Activated T-cell treated with anti-CD3 and anti-CD28 coated beads, Interleukin-2, amount 50 U/mL, for 72 hours (primary cell): ENCODE measurements around the gene LRIG2. TPM values are rescaled to one million over a fixed set of nuclear protein-coding genes. Genes with fewer than 3 reads are reported as not detected.
"Not testable (repeated sequence)": the region's sequence is repeated elsewhere in the genome, so short reads cannot be mapped to it uniquely, and the experiment has no call there.

Experiments used
- ATAC-seq, 2 donors: fragments of 150-1000 bp; cut with Tn5 transposase; replicated peaks in 1 of 2; 2 replicates each; pipeline ENCODE4 v1.10.0; 2021; ENCODE audit warnings: moderate library complexity in 2 of 2, mild to moderate bottlenecking in 1 of 2
- DNase-seq, 2 donors: peaks; one replicate each; pipeline ENCODE4 v3.0.0; 2021 to 2022; ENCODE audit warnings: mixed read lengths in 1 of 2
- H3K27ac Mint-ChIP-seq: one replicate; pipeline ENCODE4 v1.8.0; 2022; ENCODE audit warnings: mild to moderate bottlenecking, moderate library complexity, mixed read lengths
- H3K27me3 Mint-ChIP-seq: one replicate; pipeline ENCODE4 v1.8.0; 2022; ENCODE audit warnings: low read depth, mixed read lengths
- H3K36me3 Mint-ChIP-seq, 2 donors: one replicate each; pipeline ENCODE4 v1.8.0; 2022; ENCODE audit warnings: mixed read lengths in 2 of 2, mild to moderate bottlenecking in 1 of 2; ENCODE audit not compliant: insufficient read depth in 2 of 2
- H3K4me1 Mint-ChIP-seq: one replicate; pipeline ENCODE4 v1.8.0; 2022; ENCODE audit warnings: low read depth, mixed read lengths
- H3K4me3 Mint-ChIP-seq, 2 donors: one replicate each; pipeline ENCODE4 v1.8.0; 2022; ENCODE audit warnings: mild to moderate bottlenecking in 2 of 2, mixed read lengths in 2 of 2, moderate library complexity in 2 of 2
- H3K9me3 Mint-ChIP-seq, 2 donors: one replicate each; pipeline ENCODE4 v1.8.0; 2022; ENCODE audit warnings: mixed read lengths in 2 of 2
- total RNA-seq, 2 donors: library from RNA; stranded (reverse); gene quantifications; one replicate each; pipeline ENCODE4 v1.2.3, GENCODE V29; 2022

Gene LRIG2
- total RNA-seq, 2 donors from 2014 or later: 11.5 to 14.7 TPM

DNA sequence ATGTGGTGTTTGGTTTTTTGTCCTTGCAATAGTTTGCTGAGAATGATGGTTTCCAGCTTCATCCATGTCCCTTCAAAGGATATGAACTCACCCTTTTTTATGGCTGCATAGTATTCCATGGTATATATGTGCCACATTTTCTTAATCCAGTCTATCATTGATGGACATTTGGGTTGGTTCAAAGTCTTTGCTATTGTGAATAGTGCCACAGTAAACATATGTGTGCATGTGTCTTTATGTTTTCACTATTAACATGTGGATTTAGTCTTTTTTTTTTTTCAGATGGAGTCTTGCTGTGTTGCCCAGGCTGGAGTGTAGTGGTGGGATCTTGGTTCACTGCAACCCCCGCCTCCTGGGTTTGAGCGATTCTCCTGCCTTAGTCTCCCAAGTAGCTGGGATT lies 5.0 kb downstream of the LRIG2 start:
- not testable (repeated sequence) for H3K4me3 Mint-ChIP-seq, H3K9me3 Mint-ChIP-seq, H3K27me3 Mint-ChIP-seq, H3K27ac Mint-ChIP-seq, ATAC-seq, DNase-seq
- Mint-ChIP-seq H3K4me1 (peaks cover 28% of the 10 kb centered on the region), H3K36me3 (peaks cover 3 to 28% of the 10 kb centered on the region in 2 donors)

DNA sequence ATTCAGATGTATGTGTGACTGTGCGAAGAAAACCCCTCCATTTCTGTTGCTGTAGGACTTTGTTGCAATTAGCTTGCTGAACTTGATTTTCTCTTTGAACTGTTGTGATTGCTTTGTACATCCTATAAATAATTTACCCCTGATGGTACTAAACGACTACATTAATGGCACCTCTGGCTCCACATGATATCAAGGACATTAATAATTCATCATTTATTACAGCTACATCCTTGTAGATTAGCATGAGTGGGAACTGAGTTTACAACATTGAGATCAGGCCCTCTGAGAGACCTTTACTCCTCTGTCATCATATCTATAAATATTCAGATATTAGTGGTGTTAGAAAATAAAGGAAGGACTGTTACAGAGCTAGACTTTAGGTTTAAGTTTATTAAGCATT lies 13.5 kb downstream of the LRIG2 start:
- H3K27ac Mint-ChIP-seq: no peak overlapping the region
- no peak overlapping the region for H3K4me3 Mint-ChIP-seq
- no peaks in the 10 kb centered on the region for H3K27me3 Mint-ChIP-seq
- peaks cover 42% of the 10 kb centered on the region for H3K4me1 Mint-ChIP-seq
- DNase-seq: no peak
- peaks cover 1 to 7% of the 10 kb centered on the region in 2 donors for H3K36me3 Mint-ChIP-seq
- no peak for ATAC-seq
- peaks cover 0 to 3% of the 10 kb centered on the region in 2 donors for H3K9me3 Mint-ChIP-seq

DNA sequence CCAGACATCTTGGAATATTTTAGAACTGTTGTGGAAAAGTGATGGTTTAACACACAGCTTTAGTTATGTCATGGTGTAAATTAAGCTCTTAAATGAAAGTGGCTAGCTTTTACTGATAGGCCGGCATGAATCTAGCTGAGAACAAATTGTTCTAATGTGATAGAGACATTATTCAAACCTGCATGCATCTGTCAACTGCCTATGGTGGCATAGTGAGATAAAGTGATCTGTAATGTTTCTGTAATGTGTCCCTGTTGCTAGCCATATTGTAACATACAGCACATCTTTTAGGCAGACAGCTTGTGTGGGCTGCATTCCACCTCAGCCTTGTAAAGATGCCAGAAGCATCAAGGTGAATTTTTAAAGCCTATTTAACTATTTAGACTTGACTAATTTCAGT lies 16.0 kb downstream of the LRIG2 start:
- Mint-ChIP-seq H3K9me3 (no peaks in the 10 kb centered on the region), H3K36me3 (peaks cover 1 to 3% of the 10 kb centered on the region in 2 donors)

DNA sequence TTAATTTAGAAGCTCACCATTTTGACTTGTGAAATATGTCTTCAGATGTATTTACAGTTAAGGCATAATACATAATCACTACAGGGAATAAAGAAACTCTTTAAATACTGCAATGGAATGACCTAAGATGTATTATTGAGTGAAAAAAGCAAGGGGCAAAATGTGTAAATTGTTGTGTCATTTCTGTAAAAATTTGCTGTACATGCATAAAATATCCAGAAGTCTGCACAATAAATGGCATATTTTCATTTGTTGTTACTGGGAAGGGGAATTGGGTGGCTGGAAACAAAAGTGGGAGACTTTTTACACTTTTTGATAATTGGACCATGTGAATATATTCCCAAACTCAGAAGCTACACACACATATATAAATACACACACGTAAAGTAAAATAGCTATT lies 17.1 kb downstream of the LRIG2 start:
- Mint-ChIP-seq H3K9me3 (no peaks in the 10 kb centered on the region), H3K4me1 (peaks cover 47% of the 10 kb centered on the region), H3K4me3 (no peak overlapping the region), H3K27me3 (no peaks in the 10 kb centered on the region), H3K27ac (no peak overlapping the region), H3K36me3 (peaks cover 3 to 5% of the 10 kb centered on the region in 2 donors)
- DNase-seq: no peak
- no peak for ATAC-seq

More for the DNA sequence above, 16.0 kb downstream of the LRIG2 start:
- peaks cover 50% of the 10 kb centered on the region for H3K4me1 Mint-ChIP-seq
- ATAC-seq (no peak), DNase-seq (no peak)
- H3K4me3 Mint-ChIP-seq: no peak overlapping the region
- H3K27me3 Mint-ChIP-seq: no peaks in the 10 kb centered on the region
- no peak overlapping the region for H3K27ac Mint-ChIP-seq

DNA sequence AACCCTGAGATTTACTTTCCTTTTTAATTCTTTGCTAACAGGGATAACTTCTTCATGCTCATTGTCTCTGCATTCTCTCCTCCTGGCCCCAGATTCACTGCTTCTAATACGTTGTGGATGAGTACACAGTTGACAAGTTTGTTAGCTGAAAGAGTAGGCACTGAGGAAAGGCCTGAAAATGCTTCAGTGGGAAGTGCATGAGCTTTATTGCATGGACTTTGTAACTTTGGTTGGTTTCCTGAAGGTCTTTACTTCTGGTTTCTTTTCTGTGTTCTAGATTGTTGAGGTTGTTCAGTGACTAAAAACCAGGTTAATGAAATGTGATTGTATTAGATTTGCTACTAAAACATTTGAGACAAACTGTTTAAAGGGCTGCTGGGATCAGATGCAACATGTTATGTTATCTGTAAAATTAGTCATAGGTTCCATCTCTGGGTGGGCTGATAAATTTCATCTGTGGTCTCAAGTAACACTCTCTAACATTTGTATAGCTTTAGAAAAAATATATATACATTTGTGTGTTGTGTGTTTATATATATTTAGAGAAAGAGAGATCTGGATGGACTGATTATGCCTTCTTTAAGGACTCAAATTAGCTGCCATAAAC lies 19.1 kb downstream of the LRIG2 start:
- H3K4me3 Mint-ChIP-seq: no peak overlapping the region
- DNase-seq (no peak), ATAC-seq (no peak)
- H3K9me3 Mint-ChIP-seq: no peaks in the 10 kb centered on the region
- H3K4me1 Mint-ChIP-seq: peaks cover 32% of the 10 kb centered on the region
- no peaks in the 10 kb centered on the region for H3K27me3 Mint-ChIP-seq
- peaks cover 5 to 9% of the 10 kb centered on the region in 2 donors for H3K36me3 Mint-ChIP-seq
- H3K27ac Mint-ChIP-seq: no peak overlapping the region

DNA sequence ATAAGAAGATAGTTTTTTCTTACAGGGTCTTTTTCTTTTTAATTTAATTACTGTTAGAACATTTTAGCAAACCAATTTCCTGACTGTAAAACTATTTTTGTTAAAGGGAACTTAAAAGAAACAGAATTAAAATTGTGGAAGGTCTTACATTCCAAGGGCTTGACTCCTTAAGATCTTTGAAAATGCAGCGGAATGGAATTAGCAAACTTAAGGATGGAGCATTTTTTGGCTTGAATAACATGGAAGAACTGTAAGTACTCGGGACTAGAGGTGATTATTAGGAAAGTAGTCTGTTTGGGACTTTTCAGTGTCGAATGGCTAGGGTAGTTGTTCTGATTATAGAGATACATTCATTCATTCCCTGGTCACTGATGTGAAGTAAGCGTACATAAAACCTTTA lies 21.5 kb downstream of the LRIG2 start:
- Mint-ChIP-seq H3K36me3 (peaks cover 5 to 12% of the 10 kb centered on the region in 2 donors), H3K27me3 (no peaks in the 10 kb centered on the region), H3K27ac (no peak overlapping the region), H3K9me3 (no peaks in the 10 kb centered on the region), H3K4me3 (no peak overlapping the region), H3K4me1 (peaks cover 14% of the 10 kb centered on the region)
- DNase-seq: no peak
- no peak for ATAC-seq

DNA sequence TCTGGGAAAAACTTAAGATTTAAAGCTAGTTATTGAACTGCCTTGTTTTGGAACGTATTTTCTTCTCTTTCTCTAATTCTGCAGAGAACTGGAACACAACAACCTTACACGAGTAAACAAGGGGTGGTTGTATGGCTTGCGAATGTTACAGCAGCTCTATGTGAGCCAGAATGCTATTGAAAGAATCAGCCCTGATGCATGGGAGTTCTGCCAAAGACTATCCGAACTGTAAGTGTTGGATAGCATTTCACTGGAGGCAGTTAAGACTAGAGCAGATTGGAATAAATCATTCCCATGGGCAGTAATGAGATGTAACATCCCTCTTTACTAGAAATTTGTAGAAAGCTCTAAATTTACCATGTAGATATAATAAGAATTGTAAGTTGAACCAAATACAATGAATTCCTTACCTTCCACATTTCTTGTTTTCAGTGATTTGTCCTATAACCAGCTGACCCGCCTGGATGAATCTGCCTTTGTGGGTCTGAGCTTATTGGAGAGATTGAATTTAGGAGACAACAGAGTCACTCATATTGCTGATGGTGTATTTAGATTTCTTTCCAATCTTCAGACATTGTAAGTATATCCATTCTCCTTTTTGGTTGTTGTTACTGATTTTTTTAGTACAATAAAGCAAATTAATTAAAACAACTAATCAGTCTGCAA lies 22.9 kb downstream of the LRIG2 start:
- Mint-ChIP-seq H3K4me1 (peaks cover 14% of the 10 kb centered on the region), H3K36me3 (peaks cover 5 to 20% of the 10 kb centered on the region in 2 donors), H3K4me3 (no peak overlapping the region), H3K27ac (no peak overlapping the region), H3K27me3 (no peaks in the 10 kb centered on the region), H3K9me3 (no peaks in the 10 kb centered on the region)
- ATAC-seq (no peak), DNase-seq (no peak)

DNA sequence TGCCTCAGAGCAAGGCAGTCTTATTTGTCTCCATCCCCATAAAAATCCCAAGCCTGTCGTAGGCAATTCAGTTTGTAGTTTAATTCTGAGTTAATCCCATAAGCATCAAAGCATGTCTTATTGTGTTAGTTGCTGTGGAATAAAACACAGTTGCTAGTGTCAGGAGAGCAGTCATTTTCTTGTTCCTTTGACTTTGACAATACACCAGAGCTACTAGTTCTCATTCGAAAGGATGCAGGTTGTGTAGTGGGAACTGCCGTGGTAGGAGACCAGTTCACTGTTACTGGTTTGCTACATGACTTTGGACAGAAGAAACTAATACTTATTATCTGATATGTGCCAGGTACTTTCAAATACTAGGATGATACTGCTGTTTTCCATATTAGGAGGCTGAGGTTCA lies 23.5 kb downstream of the LRIG2 start:
- H3K27me3 Mint-ChIP-seq: no peaks in the 10 kb centered on the region
- H3K4me1 Mint-ChIP-seq: peaks cover 9% of the 10 kb centered on the region
- DNase-seq (no peak), ATAC-seq (no peak)
- H3K4me3 Mint-ChIP-seq: no peak overlapping the region
- no peak overlapping the region for H3K27ac Mint-ChIP-seq
- H3K36me3 Mint-ChIP-seq: peaks cover 5 to 20% of the 10 kb centered on the region in 2 donors
- H3K9me3 Mint-ChIP-seq: no peaks in the 10 kb centered on the region

DNA sequence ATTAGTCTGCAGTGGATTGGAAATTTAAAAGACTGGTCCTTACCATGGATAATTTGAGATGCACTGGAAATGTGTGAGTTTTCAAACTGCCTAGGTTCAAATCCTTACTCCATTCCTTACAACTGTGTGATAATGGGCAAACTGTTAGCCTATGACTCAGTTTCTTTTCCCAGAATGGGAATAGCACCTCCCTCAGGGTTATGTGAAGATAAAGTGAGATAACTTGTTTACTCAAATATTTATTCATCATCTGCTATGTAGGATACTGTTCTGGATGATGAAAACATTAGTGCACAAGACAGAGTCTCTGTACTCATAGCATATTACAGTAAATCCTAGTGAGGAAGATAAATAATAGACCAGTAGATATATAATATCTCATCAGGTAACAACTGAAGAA lies 28.6 kb downstream of the LRIG2 start:
- Mint-ChIP-seq H3K27ac (peak overlapping the region; percentile 65), H3K27me3 (no peaks in the 10 kb centered on the region), H3K36me3 (peaks cover 3 to 20% of the 10 kb centered on the region in 2 donors), H3K9me3 (no peaks in the 10 kb centered on the region), H3K4me3 (no peak overlapping the region), H3K4me1 (no peaks in the 10 kb centered on the region)
- no peak for DNase-seq
- ATAC-seq: no peak

DNA sequence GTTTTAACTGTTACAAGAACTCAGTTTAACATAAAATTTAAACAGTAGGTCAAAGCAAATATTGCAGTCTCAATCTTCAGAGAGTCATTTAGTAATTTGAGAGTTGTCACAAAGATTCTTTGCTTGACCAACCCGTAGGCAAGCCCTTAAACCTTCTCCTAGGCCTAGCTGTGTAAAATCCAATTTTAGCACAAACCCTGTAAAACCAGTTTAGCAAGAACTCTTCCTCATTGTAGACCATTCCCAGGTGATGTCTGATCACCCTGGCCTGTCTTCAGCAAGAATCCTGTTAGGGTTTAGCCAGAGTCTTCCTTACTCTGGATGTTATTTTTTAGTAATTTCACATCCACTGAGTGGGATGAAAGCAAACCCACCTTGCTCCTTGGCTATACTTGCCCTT lies 30.1 kb downstream of the LRIG2 start:
- H3K27me3 Mint-ChIP-seq: no peaks in the 10 kb centered on the region
- DNase-seq (no peak), ATAC-seq (no peak)
- H3K27ac Mint-ChIP-seq: no peak overlapping the region
- peaks cover 3 to 26% of the 10 kb centered on the region in 2 donors for H3K36me3 Mint-ChIP-seq
- H3K4me1 Mint-ChIP-seq: no peaks in the 10 kb centered on the region
- H3K4me3 Mint-ChIP-seq: no peak overlapping the region
- H3K9me3 Mint-ChIP-seq: no peaks in the 10 kb centered on the region

DNA sequence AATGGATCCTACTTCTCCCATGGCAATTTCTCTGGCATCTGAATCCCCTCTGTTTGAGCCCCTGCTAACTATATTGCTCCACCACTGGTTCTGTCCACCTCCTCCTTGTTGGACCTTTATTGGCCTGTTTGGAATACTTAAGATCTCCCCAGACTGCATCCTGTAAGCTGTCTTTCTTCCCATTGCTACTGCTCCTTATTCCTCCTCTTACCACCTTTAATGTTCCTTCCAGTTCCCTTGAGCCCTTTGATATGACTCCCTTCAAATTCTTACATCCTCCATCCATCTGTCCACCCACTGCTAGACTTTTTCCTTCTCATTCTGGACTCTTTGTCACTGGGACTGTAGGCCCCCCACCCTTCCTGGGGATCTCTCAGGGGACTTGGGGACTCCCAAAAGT lies 31.0 kb downstream of the LRIG2 start:
- no peaks in the 10 kb centered on the region for H3K4me1 Mint-ChIP-seq
- H3K36me3 Mint-ChIP-seq: peaks cover 3 to 26% of the 10 kb centered on the region in 2 donors
- no peaks in the 10 kb centered on the region for H3K9me3 Mint-ChIP-seq
- H3K27me3 Mint-ChIP-seq: no peaks in the 10 kb centered on the region
- H3K4me3 Mint-ChIP-seq: no peak overlapping the region
- ATAC-seq (no peak), DNase-seq (no peak)
- peak overlapping the region; percentile 18 for H3K27ac Mint-ChIP-seq

DNA sequence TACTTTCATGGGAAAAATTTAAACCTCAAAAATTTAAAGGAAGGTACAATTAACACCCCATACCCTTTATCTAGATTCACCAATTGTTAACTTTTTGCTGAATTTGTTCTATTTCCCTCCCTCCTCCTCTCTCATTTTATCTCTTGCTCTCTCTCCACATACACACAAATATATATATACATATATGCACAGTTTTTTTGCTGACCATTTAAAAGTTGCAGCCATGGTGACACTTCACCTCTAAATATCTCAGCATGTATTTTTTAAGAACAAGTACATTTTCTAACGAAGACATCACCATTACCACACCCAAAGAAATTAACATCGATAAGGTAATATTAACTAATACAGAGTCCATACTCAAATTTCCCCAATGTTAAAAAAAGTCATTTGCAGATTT lies 33.9 kb downstream of the LRIG2 start:
- Mint-ChIP-seq H3K27ac (no peak overlapping the region), H3K4me3 (no peak overlapping the region), H3K36me3 (peaks cover 3 to 18% of the 10 kb centered on the region in 2 donors), H3K27me3 (no peaks in the 10 kb centered on the region), H3K4me1 (no peaks in the 10 kb centered on the region), H3K9me3 (no peaks in the 10 kb centered on the region)
- ATAC-seq (no peak), DNase-seq (no peak)

DNA sequence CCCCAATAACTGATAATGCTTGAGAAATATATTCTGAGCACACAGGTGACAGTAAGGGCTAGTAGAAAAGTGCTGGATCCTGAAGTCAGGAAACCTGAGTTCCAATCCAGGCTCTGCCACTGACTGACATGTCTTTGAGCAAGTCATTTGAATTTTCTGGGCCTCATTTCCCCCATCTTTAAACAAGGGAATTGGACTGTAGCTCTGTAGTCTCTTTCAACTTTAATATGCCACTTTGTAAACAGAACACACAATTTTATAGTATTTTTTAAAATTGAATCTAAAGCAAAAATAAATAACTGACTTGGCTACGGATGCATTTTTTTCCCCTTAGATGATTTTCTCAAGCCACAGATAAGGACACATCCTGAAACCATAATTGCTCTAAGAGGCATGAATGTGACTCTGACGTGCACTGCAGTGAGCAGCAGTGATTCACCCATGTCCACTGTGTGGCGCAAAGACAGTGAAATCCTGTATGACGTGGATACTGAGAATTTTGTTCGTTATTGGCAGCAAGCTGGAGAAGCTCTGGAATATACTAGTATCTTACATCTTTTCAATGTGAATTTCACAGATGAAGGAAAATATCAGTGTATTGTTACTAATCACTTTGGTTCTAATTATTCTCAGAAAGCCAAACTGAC lies 37.0 kb downstream of the LRIG2 start:
- peaks cover 7 to 23% of the 10 kb centered on the region in 2 donors for H3K36me3 Mint-ChIP-seq
- DNase-seq: no peak
- ATAC-seq: no peak
- no peaks in the 10 kb centered on the region for H3K27me3 Mint-ChIP-seq
- no peak overlapping the region for H3K4me3 Mint-ChIP-seq
- no peaks in the 10 kb centered on the region for H3K9me3 Mint-ChIP-seq
- no peaks in the 10 kb centered on the region for H3K4me1 Mint-ChIP-seq
- no peak overlapping the region for H3K27ac Mint-ChIP-seq
